ENCODE data around the gene KIFC3. TPM values are rescaled to one million over a fixed set of nuclear protein-coding genes. Genes with fewer than 3 reads are reported as not detected.

Gene KIFC3
- total and polyA plus RNA-seq, 2 of the 13 experiments (the other 11 are each of a cell fraction or from before 2014, with no cell fraction given), result 42.1 to 45.3 TPM

DNA sequence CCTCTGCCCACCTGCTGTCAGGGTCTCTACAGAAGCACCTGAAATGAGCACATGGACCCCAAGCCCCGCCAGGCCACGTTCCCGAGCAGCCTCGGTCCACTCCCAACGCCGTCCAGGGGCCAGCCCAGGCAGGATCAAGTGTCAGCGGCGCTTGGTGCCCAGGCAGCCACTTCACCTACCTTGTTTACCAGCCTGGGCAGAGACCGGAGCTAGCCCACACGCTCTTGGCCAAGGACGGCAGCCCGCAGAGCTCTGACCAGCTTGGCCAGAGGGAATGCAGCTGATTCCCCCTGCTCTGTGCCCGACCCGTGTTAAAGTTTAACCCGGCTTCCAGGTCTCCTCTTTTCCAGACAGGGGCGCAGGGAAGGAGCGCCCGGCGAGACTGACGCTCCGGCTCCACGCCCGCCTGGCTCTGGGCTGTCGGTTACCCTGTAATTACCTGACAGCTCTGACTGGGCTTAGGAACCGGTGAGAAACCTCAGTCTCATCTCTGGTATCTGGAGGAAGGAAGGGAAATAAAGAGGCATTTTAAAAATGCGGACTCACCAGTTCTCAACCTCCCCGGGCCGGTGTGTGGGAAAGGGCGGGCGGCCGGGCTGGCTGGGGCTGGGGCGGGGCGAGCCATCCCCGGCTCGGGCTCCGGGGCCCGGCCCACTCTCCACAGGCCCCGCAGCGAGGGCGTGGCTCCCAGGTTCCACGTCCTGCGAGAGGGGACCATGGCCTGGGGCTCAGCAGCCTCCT, 4.6 kb downstream of the KIFC3 start (continued):
- TF ChIP-seq, protein P1, sequence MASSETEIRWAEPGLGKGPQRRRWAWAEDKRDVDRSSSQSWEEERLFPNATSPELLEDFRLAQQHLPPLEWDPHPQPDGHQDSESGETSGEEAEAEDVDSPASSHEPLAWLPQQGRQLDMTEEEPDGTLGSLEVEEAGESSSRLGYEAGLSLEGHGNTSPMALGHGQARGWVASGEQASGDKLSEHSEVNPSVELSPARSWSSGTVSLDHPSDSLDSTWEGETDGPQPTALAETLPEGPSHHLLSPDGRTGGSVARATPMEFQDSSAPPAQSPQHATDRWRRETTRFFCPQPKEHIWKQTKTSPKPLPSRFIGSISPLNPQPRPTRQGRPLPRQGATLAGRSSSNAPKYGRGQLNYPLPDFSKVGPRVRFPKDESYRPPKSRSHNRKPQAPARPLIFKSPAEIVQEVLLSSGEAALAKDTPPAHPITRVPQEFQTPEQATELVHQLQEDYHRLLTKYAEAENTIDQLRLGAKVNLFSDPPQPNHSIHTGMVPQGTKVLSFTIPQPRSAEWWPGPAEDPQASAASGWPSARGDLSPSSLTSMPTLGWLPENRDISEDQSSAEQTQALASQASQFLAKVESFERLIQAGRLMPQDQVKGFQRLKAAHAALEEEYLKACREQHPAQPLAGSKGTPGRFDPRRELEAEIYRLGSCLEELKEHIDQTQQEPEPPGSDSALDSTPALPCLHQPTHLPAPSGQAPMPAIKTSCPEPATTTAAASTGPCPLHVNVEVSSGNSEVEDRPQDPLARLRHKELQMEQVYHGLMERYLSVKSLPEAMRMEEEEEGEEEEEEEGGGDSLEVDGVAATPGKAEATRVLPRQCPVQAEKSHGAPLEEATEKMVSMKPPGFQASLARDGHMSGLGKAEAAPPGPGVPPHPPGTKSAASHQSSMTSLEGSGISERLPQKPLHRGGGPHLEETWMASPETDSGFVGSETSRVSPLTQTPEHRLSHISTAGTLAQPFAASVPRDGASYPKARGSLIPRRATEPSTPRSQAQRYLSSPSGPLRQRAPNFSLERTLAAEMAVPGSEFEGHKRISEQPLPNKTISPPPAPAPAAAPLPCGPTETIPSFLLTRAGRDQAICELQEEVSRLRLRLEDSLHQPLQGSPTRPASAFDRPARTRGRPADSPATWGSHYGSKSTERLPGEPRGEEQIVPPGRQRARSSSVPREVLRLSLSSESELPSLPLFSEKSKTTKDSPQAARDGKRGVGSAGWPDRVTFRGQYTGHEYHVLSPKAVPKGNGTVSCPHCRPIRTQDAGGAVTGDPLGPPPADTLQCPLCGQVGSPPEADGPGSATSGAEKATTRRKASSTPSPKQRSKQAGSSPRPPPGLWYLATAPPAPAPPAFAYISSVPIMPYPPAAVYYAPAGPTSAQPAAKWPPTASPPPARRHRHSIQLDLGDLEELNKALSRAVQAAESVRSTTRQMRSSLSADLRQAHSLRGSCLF (CRISPR knock-in tag; IDR thresholded peaks at IDR 0.05; ENCODE audit: borderline replicate concordance), result no peak
- no peak for TF ChIP-seq PITX1 (CRISPR knock-in tag; IDR thresholded peaks at IDR 0.05)
- peak; percentile 46 for TF ChIP-seq HNF4A (CRISPR knock-in tag; IDR thresholded peaks at IDR 0.05)
- no peak for TF ChIP-seq PHB2 (IDR thresholded peaks at IDR 0.05; ENCODE audit: partially characterized antibody)
- TF ChIP-seq RXRB (CRISPR knock-in tag; IDR thresholded peaks at IDR 0.05; ENCODE audit: borderline replicate concordance), result peak; percentile 54; the same call in 1 of the 2 replicates
- TF ChIP-seq MTA3 (CRISPR knock-in tag; IDR thresholded peaks at IDR 0.05), result no peak
- TF ChIP-seq SMARCE1 (IDR thresholded peaks at IDR 0.05; ENCODE audit: borderline replicate concordance), result no peak
- TF ChIP-seq ZNF629 (CRISPR knock-in tag; conservative IDR thresholded peaks at IDR 0.05), result peak; percentile 4; the same call in 1 of the 2 replicates
- no peak for TF ChIP-seq NFIC (IDR thresholded peaks at IDR 0.05; ENCODE audit: low read length)
- no peak for TF ChIP-seq ZNF672 (CRISPR knock-in tag; IDR thresholded peaks at IDR 0.05)
- TF ChIP-seq CC2D1A (CRISPR knock-in tag; IDR thresholded peaks at IDR 0.05), result no peak
- peak; percentile 16; the same call in 1 of the 2 replicates for TF ChIP-seq RBAK (CRISPR knock-in tag; IDR thresholded peaks at IDR 0.05)
- TF ChIP-seq RBM22 (optimal IDR thresholded peaks at IDR 0.05; ENCODE audit: low read length), result no peak
- TF ChIP-seq IKZF1 (IDR thresholded peaks at IDR 0.05), result no peak
- 0 out of 2 replicates have a peak, but pooled peaks have one; percentile 17 for TF ChIP-seq BHLHE40 (IDR thresholded peaks at IDR 0.05; ENCODE audit: low read length)
- peak; percentile 33; the same call in 1 of the 2 replicates for TF ChIP-seq CREM (IDR thresholded peaks at IDR 0.05)
- no peak for TF ChIP-seq CREM (CRISPR knock-in tag; IDR thresholded peaks at IDR 0.05)
- no peak for TF ChIP-seq FOXM1 (CRISPR knock-in tag; IDR thresholded peaks at IDR 0.05)
- peak; percentile 84 for TF ChIP-seq IRF9 (CRISPR knock-in tag; IDR thresholded peaks at IDR 0.05; ENCODE audit: borderline replicate concordance)
- no peak for TF ChIP-seq GPN1 (CRISPR knock-in tag; IDR thresholded peaks at IDR 0.05; ENCODE audit: borderline replicate concordance)
- TF ChIP-seq TEAD3 (CRISPR knock-in tag; optimal IDR thresholded peaks at IDR 0.05; ENCODE audit: borderline replicate concordance), result peak; percentile 84
- TF ChIP-seq TRIM24 (CRISPR knock-in tag; IDR thresholded peaks at IDR 0.05), result no peak
- TF ChIP-seq RBM39 (IDR thresholded peaks at IDR 0.05; ENCODE audit: low read depth, low read length, poor library complexity, severe bottlenecking), result peak; percentile 90
- TF ChIP-seq, protein P2, sequence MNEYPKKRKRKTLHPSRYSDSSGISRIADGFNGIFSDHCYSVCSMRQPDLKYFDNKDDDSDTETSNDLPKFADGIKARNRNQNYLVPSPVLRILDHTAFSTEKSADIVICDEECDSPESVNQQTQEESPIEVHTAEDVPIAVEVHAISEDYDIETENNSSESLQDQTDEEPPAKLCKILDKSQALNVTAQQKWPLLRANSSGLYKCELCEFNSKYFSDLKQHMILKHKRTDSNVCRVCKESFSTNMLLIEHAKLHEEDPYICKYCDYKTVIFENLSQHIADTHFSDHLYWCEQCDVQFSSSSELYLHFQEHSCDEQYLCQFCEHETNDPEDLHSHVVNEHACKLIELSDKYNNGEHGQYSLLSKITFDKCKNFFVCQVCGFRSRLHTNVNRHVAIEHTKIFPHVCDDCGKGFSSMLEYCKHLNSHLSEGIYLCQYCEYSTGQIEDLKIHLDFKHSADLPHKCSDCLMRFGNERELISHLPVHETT (CRISPR knock-in tag; conservative IDR thresholded peaks at IDR 0.05), result 0 out of 2 replicates have a peak, but pooled peaks have one; percentile 54

Data from HepG2 (cell line).